ENCODE data around the gene TTC7B.
"Not testable (repeated sequence)": the region's sequence is repeated elsewhere in the genome, so short reads cannot be mapped to it uniquely, and the experiment has no call there.

Gene TTC7B

DNA sequence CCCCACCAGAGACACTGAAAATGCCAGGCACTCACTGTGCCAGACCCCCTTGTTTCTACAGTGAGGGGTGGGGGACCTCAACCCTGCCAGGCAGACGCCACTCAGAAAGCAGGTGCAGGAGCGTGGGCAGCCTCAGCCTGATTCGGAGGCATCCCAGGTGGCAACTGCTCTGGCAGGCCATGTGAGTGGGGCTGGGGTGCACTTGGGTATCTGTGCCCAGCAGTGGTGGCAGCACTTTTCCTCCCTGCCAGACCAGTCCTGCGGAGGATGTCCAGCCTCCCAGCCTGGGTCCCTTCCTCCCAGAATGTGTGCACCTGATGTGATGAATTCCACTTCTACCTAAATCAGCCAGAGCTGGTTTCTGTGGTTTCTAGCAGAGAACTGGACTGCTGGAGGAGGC, 13.4 kb upstream of the TTC7B start:
- no peak overlapping the region for H3K4me3 ChIP-seq (ENCODE audit: low read depth, low read length)
- TF ChIP-seq CTCF (IDR thresholded peaks at IDR 0.05; ENCODE audit: insufficient read depth, low read depth, low read length, missing control alignments): no peak
- DNase-seq (ENCODE audit: low read depth): no peak

DNA sequence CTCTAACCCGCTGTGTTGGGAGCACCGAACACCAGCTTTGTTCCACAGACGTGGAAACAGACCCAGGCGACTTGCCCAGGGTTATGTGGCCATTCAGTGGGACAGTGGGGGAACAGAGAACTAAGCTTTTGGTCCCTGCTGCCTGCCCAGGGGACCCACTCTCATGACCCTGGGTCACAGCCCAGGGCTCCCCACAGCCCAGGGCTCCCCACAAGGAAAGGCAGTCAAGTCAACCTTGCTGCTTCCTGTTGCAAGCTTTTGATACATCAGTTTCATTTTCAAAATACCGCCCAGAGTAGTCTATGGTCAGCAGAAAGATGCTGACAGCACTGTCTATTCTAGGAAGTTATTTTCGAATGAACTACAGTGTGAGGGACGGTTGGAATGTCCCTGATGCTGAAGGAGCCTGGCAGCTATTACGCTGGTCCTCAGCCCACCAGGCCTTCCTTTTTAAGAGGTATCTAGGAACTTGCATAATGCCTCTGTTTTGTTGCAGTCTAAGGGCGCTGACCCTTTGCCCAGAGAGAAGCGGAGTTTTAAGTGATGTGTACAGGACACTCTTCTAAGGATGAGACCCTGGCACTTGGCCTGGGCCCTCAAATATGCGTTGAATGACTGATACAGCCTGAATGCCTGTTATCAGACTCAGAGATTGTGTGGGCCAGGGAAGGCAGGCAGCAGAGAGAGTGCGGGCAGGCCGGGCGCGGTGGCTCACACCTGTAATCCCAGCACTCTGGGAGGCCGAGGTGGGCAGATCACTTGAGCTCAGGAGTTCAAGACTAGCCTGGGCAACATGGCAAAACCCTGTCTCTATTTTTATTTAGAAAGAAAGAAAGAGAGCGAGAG, 12.6 kb upstream of the TTC7B start:
- peak; percentile 69 for DNase-seq (ENCODE audit: low read depth)
- peak overlapping the region; percentile 56 for H3K4me3 ChIP-seq (ENCODE audit: low read depth, low read length)
- TF ChIP-seq CTCF (IDR thresholded peaks at IDR 0.05; ENCODE audit: insufficient read depth, low read depth, low read length, missing control alignments): no peak

DNA sequence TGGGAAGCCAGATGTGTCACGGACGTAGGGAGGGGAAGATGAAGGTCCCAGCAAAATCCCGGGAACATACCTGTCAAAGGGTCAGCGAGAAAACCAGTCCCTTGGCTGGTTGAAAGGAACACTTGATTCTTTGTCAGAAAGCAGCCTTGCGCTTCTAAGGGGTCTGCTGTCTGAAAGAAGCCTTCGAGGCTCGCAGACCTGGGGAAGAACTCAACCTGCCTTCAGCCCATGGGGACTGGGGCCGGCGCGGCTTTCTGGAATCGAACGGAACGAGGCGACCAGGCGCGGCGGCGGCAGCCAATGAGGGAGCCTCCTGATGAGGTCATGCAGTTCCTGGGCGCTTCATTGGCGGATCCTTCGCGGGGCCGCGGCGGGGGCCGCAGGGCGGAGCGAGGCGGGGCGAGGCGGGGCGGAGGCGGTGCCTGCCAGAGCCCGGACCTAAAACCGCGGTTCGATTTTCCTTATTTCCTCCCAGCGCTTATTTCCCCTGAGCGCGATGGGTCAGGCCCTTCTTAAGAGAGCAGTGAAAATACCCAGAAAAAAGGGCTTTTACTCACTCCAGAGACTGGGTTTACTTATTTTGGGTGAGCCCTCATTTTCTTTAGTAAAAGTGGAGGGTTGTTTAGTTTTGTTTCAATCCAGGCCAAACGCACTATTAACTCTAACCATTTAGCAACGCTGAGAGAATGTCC, 11.8 kb upstream of the TTC7B start:
- no peak for TF ChIP-seq CTCF (IDR thresholded peaks at IDR 0.05; ENCODE audit: insufficient read depth, low read depth, low read length, missing control alignments)
- H3K4me3 ChIP-seq (ENCODE audit: low read depth, low read length): peak overlapping the region; percentile 59
- DNase-seq (ENCODE audit: low read depth): peak; percentile 91

DNA sequence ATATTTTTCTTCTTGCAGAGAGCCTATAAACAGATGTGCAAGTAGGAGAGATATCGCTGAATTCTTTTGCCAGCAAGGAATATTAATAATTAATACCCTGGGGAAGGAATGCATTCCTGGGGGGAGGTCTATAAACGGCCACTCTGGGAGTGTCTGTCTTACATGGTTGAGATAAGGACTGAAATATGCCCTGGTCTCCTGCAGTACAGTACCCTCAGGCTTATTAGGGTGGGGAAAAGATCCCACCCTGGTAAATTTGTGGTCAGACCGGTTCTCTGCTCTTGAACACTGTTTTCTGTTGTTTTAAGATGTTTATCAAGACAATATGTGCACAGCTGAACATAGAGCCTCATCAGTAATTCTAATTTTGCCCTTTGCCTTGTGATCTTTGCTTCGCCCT, 7.3 kb upstream of the TTC7B start:
- DNase-seq (ENCODE audit: low read depth); H3K4me3 ChIP-seq (ENCODE audit: low read depth, low read length): not testable (repeated sequence)

DNA sequence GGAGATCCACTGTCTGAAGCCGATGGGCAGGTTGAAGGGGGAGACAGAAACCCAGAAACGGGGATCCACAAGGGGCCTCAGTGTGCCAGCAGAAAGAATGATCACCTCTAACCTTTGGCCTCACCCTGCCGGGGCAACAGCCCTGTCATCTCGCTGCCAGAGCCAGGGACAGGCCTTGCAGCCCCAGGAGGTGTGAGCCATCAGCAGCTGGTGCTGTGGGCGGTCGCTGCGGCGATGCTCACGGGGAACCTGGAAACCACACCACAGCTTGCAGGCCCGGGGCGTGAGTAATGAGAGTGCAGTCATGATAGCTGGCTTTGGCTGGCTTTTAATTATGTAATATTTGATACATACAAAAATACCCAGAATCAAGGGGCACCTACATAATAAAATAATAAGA, 4.7 kb upstream of the TTC7B start:
- no peak for TF ChIP-seq CTCF (IDR thresholded peaks at IDR 0.05; ENCODE audit: insufficient read depth, low read depth, low read length, missing control alignments)
- peak; percentile 60 for DNase-seq (ENCODE audit: low read depth)
- H3K4me3 ChIP-seq (ENCODE audit: low read depth, low read length): no peak overlapping the region

- DNase-seq (ENCODE audit: low read depth): no peak
- H3K4me3 ChIP-seq (ENCODE audit: low read depth, low read length): no peak overlapping the region
- TF ChIP-seq CTCF (IDR thresholded peaks at IDR 0.05; ENCODE audit: insufficient read depth, low read depth, low read length, missing control alignments): no peak
Measured at GRCh38 chr14:90819734-90820393, 3.6 kb upstream of the TTC7B start.

GRCh38 chr14:90818715-90819114, 2.5 kb upstream of the TTC7B start:
- no peak for DNase-seq (ENCODE audit: low read depth)
- H3K4me3 ChIP-seq (ENCODE audit: low read depth, low read length): no peak overlapping the region
- no peak for TF ChIP-seq CTCF (IDR thresholded peaks at IDR 0.05; ENCODE audit: insufficient read depth, low read depth, low read length, missing control alignments)
